Hepatocyte (in vitro differentiated cells): ENCODE data around the gene ANKRD31.

ENCODE experiments used
- EZH2 ChIP-seq: fragments of 200-600 bp; sonication (generic); IDR thresholded peaks from 2 replicates; pipeline ENCODE4 v1.6.1; 2016; ENCODE audit warnings: antibody characterized with exemption, mild to moderate bottlenecking, borderline replicate concordance
- EZH2phosphoT487 ChIP-seq: fragments of 200-600 bp; sonication (generic); IDR thresholded peaks from one replicate; pipeline ENCODE4 v1.6.1; 2018; ENCODE audit warnings: antibody characterized with exemption, mild to moderate bottlenecking, low read depth, moderate library complexity; ENCODE audit not compliant: unreplicated experiment, severe bottlenecking
- TF ChIP-seq, protein P1 (sequence below): fragments of 200-600 bp; sonication (generic); IDR thresholded peaks from 2 replicates; pipeline ENCODE4 v1.5.1; 2016; ENCODE audit warnings: antibody characterized with exemption, mild to moderate bottlenecking; ENCODE audit not compliant: poor library complexity

DNA sequence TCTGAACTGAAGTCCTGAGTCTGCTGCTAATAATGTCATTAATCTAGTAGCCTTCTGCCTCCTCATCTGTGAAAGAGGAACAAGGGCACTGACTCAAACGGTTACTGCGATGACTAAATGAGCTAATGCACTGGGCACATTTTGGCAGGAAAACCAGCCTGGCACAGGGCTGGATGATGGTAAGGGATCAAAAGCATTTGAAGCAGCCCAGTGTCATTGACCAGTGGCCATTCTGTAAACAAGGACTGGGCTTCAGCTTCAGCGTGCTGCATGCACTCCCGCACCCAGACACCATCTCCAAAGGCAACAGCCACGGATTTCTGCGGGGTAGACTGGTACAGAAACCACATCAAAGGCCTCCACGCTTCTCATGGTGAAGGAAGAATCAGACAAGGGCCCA lies 192.3 kb downstream of the ANKRD31 start:
- TF ChIP-seq, protein P1, sequence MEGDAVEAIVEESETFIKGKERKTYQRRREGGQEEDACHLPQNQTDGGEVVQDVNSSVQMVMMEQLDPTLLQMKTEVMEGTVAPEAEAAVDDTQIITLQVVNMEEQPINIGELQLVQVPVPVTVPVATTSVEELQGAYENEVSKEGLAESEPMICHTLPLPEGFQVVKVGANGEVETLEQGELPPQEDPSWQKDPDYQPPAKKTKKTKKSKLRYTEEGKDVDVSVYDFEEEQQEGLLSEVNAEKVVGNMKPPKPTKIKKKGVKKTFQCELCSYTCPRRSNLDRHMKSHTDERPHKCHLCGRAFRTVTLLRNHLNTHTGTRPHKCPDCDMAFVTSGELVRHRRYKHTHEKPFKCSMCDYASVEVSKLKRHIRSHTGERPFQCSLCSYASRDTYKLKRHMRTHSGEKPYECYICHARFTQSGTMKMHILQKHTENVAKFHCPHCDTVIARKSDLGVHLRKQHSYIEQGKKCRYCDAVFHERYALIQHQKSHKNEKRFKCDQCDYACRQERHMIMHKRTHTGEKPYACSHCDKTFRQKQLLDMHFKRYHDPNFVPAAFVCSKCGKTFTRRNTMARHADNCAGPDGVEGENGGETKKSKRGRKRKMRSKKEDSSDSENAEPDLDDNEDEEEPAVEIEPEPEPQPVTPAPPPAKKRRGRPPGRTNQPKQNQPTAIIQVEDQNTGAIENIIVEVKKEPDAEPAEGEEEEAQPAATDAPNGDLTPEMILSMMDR = no peak
- TF ChIP-seq EZH2 = no peak
- TF ChIP-seq EZH2phosphoT487 = no peak
